LNCaP clone FGC (cell line): ENCODE data around the gene C8G.

Experiments used
- DNase-seq: peaks from one replicate; pipeline ENCODE4 v3.0.0-alpha.2; 2011; ENCODE audit warnings: low read depth
- H3K4me3 ChIP-seq: 2 replicates; pipeline ENCODE4 v1.5.1; 2011; ENCODE audit warnings: mild to moderate bottlenecking, low read depth, low read length, control low read depth
- CTCF ChIP-seq: IDR thresholded peaks from 2 replicates; pipeline ENCODE4 v1.5.1; 2012; ENCODE audit warnings: mild to moderate bottlenecking; ENCODE audit not compliant: control insufficient read depth, insufficient read depth; ENCODE audit errors: extremely low read depth

Gene C8G

GRCh38 chr9:136957901-136958300 is 12.9 kb downstream of the C8G start:
- no peak overlapping the region for H3K4me3 ChIP-seq
- DNase-seq, result no peak
- no peak for TF ChIP-seq CTCF

DNA sequence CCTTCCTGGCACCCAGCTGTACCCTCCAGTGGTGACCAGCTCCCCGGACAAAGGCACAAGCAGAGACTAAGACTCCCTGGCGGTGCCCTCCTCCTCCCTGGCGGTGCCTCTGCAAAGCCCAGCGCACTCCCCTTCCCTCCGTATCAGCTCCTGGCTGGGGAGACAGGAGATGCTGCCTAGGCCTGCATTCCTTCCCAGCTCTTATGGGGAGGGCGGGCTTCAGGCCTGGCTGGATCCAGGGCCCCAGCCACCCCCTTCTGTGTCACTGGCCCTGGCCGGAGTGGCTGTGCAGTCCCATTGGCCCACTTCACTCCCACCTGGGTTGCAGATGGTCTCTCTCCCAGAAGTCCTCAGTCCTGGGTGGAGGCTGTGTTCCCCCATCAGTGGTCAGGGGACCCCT is 13.4 kb downstream of the C8G start:
- no peak overlapping the region for H3K4me3 ChIP-seq
- no peak for TF ChIP-seq CTCF
- no peak for DNase-seq

DNA sequence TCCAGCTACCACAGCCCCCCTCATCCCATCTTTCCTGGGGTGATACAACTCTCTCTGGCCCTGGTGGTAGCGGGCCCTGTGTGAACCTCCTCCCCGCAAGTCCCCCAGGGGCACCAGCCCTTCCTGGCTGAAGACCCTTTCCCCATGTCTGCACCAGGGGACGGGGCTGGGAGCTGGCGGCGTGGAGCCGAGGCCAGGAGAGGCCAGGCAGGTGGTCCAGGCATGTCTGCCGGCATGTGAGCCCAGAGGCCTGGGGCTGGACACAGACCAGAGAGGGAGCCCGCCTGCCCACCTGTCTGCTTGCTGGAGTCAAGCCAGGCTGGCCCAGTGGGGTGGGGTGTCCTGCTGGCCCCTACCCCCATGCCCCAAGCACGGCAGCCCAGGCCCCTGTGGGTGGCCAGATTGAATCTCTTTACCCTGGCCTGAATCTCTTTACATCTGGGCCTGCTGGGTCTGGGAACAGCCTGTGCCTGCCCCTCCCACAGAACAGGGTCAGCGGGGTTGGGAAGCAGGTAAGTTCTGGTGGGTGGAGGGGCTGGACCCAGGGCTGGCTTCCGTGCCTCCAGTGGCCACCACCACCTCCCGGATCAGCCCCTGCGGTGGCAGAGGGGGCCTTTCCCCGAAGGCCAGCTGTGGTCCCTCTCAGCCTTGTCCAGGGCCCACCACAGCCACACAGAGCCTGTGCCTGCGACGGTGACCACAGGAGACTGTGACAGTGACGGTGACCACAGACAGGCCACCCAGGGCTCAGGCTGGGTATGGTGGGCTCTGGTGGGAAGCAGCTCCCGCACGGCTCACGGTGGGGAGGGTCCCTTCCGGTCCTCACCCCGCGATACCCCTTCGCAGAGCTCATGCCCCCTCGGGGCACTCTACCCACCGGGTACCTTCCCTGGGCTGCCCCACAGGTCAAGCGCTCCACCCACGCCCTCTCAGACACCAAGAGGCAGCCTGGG is 14.1 kb downstream of the C8G start:
- no peak overlapping the region for H3K4me3 ChIP-seq
- no peak for TF ChIP-seq CTCF
- no peak for DNase-seq

- no peak for TF ChIP-seq CTCF
- DNase-seq, result no peak
- H3K4me3 ChIP-seq, result no peak overlapping the region
These were observed 15.3 kb downstream of the C8G start for GRCh38 chr9:136960212-136960937.

- no peak for TF ChIP-seq CTCF
- DNase-seq, result no peak
- H3K4me3 ChIP-seq, result no peak overlapping the region
These were observed 15.9 kb downstream of the C8G start for GRCh38 chr9:136960938-136961275.

GRCh38 chr9:136961279-136962065 is 16.4 kb downstream of the C8G start:
- H3K4me3 ChIP-seq, result no peak overlapping the region
- no peak for DNase-seq
- no peak for TF ChIP-seq CTCF
